GDM1 (cell line): Measurements from ENCODE around the gene CNTRL.
"Not testable (repeated sequence)": the region's sequence is repeated elsewhere in the genome, so short reads cannot be mapped to it uniquely, and the experiment has no call there.

Source experiments
- DNase-seq: peaks from one replicate; lab custom pipeline; 2025; lab: John Stamatoyannopoulos, UW

The CNTRL gene, protein sequence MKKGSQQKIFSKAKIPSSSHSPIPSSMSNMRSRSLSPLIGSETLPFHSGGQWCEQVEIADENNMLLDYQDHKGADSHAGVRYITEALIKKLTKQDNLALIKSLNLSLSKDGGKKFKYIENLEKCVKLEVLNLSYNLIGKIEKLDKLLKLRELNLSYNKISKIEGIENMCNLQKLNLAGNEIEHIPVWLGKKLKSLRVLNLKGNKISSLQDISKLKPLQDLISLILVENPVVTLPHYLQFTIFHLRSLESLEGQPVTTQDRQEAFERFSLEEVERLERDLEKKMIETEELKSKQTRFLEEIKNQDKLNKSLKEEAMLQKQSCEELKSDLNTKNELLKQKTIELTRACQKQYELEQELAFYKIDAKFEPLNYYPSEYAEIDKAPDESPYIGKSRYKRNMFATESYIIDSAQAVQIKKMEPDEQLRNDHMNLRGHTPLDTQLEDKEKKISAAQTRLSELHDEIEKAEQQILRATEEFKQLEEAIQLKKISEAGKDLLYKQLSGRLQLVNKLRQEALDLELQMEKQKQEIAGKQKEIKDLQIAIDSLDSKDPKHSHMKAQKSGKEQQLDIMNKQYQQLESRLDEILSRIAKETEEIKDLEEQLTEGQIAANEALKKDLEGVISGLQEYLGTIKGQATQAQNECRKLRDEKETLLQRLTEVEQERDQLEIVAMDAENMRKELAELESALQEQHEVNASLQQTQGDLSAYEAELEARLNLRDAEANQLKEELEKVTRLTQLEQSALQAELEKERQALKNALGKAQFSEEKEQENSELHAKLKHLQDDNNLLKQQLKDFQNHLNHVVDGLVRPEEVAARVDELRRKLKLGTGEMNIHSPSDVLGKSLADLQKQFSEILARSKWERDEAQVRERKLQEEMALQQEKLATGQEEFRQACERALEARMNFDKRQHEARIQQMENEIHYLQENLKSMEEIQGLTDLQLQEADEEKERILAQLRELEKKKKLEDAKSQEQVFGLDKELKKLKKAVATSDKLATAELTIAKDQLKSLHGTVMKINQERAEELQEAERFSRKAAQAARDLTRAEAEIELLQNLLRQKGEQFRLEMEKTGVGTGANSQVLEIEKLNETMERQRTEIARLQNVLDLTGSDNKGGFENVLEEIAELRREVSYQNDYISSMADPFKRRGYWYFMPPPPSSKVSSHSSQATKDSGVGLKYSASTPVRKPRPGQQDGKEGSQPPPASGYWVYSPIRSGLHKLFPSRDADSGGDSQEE (N-terminal part only)

DNA sequence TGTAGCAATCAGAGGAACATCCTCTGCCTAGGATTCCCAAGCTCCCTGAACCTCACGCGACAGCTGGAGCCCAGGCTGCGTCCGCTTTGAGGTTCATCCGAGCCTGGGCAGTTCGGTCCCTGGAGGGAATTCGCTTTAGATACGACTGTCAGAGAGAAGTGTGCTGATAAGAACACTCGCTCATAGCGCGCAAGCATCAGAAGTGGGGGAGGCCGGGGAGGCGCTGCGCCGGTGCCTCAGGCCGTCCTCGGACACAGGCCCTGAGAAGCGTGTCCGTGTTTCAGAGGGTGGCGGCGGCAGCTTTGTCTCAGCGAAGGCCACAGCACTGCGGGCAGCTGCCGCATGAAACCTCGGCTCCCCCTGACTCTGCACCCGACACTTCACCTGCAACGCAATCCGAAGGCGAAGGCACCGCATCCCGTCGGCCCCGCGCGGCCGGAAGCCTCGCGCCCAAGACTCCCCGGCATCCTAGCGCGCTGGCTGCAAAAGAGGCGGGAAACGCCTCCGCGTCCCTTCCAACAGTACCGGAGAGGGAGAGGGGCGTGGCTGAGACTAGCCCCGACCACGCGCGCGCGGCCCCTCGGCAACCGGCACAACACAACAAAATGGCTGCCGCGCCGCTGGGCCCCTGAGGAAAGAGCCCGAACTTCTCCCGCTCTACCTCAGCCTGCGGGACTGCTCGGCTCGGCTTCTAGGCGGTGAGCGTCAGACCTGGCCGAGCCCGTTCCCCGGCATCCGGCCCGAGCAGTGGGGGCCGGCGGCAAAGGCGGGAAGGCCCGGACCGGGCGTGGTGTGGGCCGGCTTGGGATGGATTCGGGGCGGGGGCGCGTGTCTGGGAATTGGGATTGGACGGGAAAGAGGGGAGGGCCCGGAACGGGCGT is at the start of gene CNTRL:
CNTRL (plus strand) TSS at position 586 of the 881 bp plus-strand sequence. CDS start 13,372 bp downstream, outside the sequence.
- DNase-seq, result peak; percentile 91

DNA sequence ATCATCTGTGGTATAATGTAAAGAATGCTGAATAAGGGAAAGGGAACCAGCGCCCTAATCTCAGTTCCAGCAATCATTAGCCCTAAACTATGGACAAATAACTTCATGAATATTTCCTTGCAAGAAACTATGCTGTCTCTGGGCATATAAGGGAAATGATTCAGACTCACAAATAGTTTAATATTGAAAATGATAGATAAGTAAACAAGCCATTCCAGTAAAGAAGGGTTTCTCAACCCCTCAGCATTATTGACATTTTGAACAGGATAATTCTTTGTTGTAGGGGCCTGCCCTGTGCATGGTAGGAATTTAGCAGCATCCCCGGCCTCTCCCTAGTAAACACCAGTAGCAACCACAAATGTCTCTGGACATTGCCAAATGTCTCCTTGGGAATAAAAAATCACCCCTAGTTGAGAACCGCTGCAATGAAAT is 48.5 kb upstream of the CNTRL start:
- no peak for DNase-seq

DNA sequence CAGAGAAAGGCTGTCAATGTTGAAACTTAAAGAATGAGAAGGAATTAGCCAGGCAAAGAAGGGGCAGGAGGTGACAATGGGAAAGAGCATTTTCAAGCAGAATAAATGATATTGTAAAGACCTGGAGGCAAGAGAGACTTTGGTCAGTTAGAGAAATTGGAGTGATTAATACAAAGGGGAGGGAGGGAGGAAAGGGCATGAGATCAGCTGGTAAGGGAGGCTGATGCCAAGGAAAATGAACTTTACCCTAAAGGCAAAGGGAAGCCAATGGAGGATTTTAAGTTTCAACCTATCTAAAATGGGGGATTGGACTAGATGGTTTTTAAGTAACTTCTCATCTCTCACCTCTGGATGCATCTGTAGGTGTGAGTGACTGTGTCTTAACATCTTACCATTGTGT is 48.0 kb upstream of the CNTRL start:
- DNase-seq, result no peak

DNA sequence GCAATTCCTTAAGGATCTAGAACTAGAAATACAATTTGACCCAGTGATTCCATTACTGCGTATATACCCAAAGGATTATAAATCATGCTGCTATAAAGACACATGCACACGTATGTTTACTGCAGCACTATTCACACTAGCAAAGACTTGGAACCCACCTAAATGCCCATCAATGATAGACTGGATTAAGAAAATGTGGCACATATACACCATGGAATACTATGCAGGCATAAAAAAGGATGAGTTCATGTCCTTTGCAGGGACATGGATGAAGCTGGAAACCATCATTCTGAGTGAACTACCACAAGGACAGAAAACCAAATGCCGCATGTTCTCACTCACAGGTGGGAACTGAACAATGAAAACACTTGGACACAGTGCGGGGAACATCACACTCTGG is 46.5 kb upstream of the CNTRL start:
- not testable (repeated sequence) for DNase-seq

DNA sequence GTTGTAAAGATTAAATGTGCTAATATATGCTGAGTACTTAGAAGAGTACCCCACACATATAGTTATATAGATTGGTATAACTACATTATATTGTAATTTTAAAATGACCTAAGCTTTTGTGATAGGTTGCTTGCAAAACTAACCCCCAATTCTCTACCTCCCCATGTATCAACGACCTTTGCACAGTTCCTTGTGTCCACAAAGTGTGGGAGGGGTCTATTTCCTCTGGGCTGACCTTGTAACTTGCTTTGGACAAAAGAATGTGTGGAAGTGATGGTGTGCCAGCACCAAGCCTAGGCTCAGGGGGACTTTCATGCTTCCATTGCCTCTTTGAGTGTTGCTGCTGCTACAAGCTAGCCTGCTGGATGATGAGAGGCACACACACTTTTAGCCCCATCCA is 45.3 kb upstream of the CNTRL start:
- DNase-seq, result no peak

DNA sequence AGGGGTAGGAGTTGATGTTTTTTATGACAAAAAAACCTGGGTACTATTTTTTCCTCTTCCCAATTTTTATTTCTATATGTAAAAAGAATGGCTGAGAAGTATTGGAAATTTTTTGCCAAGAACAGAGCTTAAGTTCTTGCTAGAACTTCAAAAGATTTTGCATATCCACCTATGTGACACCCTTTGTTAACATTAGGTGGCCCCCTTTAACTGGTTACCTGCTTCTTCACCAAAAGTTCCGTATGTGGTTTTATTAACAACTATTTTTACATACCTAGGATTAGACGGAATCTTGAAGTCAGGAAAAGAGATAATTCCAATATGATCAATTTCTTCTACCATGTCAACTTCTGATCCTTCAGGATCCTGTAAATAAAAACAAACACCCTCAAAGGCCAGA is 40.2 kb upstream of the CNTRL start:
- DNase-seq, result no peak

DNA sequence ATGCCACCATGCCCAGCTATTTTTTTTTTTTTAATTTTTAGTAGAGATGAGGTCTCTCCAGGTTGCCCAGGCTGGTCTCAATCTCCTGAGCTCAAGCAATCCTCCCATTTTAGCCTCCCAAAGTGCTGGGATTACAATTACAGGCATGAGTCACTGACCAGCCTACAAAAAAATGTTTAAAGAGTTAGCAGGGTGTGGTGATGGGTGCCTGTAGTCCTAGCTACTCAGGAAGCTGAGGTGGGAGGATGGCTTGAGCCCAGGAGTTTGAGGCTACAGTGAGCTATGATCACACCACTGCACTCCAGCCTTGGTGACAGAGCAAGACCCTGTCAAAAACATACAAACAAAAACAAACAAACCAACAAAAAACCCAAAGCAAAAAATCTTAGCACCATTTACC is 39.0 kb upstream of the CNTRL start:
- not testable (repeated sequence) for DNase-seq

DNA sequence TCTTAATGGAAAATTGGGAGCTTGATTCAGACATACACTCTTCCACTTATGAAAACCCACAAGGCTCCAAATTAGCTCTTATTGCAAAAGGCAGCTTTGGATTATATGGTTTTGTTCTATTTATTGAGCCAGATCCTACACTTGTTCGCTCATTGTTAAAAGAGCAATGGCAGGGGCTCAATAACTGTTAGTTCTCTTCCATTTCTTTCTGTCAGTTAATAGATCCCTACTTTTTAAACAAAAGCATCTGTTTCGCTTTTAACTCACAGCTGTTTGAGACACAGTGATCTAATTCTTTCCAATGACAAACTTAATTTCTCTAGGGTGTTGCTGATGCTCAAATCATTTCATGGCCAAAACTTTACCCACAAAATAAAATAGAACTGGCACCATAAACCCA is 36.4 kb upstream of the CNTRL start:
- no peak for DNase-seq

DNA sequence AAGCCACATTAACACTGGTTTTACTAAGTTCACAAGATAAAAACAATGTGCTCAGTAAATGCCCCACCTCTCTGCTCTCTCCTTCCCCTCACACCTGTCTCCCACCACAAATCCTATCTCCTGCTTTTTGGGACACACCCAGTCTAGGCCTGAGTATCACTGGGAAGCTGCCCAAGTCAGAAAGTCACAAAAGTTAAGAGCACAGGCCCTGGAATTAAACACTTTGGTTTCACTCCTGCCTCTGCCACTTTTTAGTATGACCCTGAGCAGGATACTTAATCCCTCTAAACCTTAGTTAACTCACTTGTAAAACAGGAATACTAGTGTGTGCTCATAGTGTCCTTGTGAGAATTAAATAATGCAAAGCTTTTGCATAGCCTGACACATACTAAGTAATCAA is 36.0 kb upstream of the CNTRL start:
- no peak for DNase-seq

DNA sequence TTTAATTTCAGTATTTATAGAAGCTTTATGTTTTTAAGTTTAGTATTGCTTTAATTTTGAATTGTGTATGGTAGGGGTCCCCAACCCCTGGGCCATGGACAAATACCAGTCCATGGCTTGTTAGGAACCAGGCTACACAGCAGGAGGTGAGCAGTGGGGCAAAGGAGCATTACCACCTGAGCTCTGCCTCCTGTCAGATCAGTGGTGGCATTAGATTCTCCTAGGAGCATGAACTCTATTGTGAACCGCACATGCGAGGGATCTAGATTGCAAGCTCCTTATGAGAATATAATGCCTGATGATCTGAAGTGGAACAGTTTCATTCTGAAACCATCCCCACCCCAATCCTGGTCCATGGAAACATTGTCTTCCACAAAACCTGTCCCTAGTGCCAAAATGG is 26.6 kb upstream of the CNTRL start:
- no peak for DNase-seq

DNA sequence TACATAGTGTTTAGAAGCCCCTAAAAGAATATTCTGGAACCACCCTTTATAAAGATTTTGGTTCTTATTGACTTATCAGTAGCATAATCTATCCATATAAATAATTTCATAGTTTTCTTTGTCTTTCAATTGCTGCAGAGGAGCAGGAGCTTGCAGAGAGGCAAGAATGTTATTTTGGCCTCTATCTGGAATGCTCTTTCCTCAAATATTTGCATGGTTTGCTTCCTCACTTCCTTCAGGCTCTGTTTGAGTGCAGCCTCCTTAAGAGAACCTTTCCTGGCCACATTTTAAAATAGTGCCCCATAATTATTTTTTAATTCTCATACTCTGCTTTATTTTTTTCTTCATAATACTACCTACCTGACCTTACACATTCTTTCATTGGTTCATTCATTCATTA is 26.1 kb upstream of the CNTRL start:
- no peak for DNase-seq

DNA sequence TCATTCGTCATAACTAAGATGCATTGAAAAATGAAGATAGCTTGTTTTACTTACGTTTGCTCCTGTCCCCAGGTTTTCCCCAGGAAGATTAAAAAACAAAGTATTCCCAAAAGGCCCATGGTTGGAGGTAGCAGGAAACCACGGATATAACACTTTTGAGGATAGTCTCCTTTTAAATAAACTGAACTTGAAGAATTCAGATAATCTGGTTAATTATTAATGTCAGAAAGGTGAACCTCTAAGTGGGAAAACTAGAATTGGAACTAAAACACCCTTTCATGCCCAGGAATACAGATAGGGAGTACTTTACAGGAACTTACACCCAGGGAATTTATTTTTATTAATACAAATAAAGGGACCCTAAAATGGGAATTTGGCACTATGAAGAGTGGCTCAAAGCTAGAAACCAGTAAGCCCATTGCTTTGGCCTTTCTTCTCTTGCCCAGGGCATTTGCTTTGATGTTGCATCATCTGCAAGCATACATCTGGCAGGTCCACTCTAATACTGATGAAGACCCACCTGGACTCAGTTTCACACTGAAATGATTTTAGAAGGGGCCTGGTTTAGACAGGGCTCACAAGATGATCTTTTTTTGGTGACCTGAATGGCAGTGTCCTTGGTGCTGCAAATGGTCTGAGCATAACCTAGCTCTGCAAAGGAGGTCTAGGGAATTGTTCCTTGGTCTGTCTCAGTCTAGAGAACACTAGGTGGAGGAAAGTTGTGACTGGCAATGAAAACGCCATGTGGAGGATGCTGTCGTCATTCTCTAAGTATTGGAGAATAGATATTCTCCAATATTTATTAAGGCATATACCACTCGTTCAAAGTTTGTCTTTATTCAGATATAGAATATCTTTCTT is 24.4 kb upstream of the CNTRL start, which contains the start of gene C5:
C5 (minus strand) TSS at position 148 of the 861 bp plus-strand sequence; CDS start at position 119, 29 bp downstream.
- no peak for DNase-seq

DNA sequence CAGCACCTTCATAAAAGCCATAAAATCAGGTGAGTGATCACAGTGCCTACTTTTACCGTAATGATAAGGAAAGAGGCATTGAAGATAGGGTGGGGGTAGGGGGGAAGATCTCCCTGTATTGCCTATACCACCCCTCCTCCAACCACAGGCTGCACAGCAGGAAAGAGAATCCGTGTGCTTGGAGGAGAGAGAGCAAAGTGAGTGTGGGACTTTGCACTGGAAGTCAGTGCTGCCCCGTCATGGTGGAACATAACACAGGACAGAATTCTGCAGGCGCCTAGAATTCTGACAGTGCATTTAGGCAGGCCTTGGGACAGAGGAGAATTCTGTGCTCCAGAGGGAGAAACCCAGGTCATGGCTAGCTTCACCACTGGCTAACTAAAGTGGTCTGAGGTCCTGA is 21.2 kb upstream of the CNTRL start:
- no peak for DNase-seq

DNA sequence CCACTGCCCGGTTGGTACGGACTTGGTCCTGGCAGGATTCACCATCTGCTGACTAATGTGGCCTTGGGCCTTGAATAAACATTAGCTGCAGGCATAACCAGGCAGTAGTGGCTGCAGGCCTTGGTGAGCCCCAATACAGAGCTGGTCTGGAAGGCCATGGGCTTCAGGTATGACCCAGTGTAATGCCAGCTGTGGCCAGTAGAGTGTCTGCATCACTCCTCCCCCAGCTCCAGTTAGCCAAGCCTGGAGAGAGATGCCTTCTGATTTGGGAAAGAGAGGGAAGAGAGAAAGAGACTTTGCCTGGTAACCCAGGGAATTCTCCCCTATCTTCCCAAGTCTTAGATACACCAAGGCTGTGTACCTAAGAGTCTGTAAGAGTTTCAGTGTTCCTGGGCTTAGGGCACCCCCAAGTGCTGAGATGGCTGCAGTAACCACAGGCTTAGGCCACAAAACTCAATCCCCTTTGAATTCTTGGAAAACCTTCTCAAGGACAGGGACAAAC is 19.1 kb upstream of the CNTRL start:
- no peak for DNase-seq

DNA sequence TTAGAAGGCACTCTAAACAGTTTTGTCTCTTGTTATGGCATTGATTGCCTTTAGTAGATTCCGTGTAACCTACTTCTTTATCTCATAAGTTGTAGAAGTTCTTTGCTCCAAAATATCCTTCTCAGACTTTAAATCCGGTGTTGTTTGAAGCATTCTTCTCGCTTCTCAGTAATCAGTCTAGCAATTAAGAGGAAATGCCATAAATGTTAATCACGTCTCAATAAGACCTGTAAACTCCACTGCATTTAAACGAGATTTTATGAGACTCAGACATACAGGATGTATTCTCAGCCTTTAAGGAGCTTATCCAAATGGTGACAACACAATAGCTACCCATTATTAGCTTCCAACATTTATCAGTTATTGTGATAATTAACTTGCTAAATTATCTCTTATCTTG is 16.9 kb upstream of the CNTRL start:
- no peak for DNase-seq

DNA sequence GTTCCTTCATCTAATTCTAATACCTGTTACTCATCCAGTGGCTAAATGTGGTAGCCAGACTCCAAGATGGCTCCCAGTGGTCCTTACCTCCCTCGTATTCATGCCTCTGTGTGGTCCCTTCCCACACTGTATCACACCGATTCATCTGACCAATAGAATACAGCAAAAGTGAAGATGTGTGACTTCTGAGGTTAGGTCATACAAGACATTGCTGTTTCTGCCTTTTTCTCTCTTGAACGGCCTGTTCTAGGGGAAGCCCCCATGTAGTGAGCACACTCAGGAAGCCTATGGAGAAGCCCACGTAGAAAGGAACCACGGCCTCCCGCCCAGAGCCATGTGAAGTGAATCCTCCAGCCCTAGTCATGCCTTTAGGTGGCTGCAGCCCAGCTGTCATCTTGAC is 15.2 kb upstream of the CNTRL start:
- no peak for DNase-seq

DNA sequence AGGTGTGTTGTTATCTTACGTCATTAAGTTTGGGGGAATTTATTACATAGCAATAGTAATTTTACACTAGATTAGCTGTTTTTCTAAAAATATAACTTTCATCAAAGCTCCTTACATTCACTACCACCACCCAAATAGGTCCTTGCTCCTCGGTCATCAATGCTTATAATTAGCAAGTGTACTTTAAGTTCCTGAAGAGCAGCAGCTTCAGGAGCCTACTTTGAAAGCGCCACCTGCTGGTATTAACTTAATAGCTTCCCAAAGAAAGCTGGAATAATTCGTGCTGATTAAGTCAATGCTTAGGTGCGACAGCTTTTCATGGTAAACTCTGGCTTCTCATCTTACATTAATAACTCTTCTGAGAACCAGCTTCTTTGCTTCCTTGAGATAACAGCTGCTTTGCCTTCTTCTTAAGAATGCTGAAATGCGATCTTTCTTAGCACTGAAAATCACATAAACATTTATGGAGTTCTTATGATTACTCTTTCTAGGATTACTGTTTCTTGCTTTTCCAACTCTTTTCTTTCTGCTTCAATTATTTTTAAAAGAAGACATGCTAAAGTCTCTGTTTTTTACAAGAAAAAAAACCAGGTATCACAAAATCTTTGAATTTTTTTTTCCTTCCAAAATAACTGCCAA is 14.6 kb upstream of the CNTRL start:
- DNase-seq, result no peak

DNA sequence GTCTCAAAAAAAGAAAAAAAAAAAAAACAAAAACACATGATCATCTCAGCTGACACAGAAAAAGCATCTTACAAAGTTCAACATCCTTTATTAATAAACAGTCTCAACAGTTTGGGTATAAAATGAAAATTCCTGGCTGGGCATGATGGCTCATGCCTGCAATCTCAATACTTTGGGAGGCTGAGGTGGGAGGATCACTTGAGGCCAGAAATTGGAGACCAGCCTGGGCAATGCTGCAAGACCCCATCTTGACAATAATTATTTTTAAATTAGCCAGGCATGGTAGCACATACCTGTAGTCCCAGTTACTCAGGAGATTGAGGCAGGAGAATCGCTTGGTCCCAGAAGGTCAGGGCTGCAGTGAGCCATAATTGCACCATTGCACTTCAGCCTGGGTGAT is 7.9 kb upstream of the CNTRL start:
- no peak for DNase-seq

DNA sequence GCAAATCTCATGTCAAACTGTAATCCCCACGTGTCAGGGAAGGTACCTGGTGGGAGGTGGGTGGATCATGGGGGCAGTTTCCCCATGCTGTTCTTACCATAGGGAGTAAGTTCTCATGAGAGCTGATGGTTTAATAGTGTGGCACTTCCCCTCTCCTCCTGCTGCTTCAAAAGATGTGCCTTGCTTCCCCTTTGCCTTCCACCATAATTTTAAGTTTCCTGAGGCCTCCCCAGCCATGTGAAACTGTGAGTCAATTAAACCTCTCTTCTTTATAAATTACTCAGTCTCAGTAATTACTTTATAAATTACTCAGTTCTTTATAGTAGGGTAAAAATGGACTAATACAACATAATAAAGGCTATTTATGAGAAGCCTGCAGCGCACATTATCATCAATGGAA is 7.1 kb upstream of the CNTRL start:
- peak; percentile 10 for DNase-seq

DNA sequence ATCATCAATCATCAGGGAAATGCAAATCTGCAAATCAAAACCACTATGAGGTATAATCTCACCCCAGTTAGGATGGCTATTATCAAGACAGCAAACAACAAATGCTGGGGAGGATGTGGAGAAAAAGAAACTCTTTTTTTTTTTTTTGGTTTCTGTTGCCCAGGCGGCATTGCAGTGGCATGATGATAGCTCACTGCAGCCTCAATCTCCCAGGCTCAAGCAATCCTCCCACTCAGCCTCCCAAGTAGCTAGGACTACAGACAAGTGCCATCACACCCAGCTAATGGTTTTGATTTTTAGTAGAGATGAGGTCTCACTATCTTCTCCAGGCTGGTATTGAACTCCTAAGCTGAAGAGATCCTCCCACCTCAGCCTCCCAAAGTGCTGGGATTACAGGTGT is 5.4 kb upstream of the CNTRL start:
- DNase-seq, result no peak
